CD4-positive, CD25-positive, alpha-beta regulatory T cell (primary cell): ENCODE measurements around the gene UBE2G2. TPM values are rescaled to one million over a fixed set of nuclear protein-coding genes. Genes with fewer than 3 reads are reported as not detected.
A peak's percentile ranks its signal among the peaks of the same experiment; 100 is the strongest.

ENCODE experiments used
- ATAC-seq, 2 donors: fragments of 150-1000 bp; cut with Tn5 transposase; one replicate each; pipeline ENCODE4 v1.10.0; 2021; ENCODE audit warnings: low read depth in 2 of 2, moderate number of reproducible peaks in 2 of 2, moderate library complexity in 1 of 2
- DNase-seq, 3 donors: peaks; one replicate each; pipeline versions ENCODE4 v3.0.0 to v3.0.0-alpha.2; 2012 to 2022; ENCODE audit warnings: mixed read lengths in 1 of 3
- H3K27ac ChIP-seq: one replicate; pipeline ENCODE4 v1.7.0; 2013; ENCODE audit warnings: mild to moderate bottlenecking, low read length; ENCODE audit not compliant: insufficient read depth, poor library complexity, severe bottlenecking
- H3K27me3 ChIP-seq: one replicate; pipeline ENCODE4 v1.7.0; 2013; ENCODE audit warnings: low read length; ENCODE audit not compliant: control insufficient read depth, insufficient read depth
- H3K36me3 ChIP-seq: one replicate; pipeline ENCODE4 v1.7.0; 2013; ENCODE audit warnings: mild to moderate bottlenecking, low read length, moderate library complexity; ENCODE audit not compliant: control insufficient read depth, insufficient read depth
- H3K4me1 ChIP-seq: 2 replicates; pipeline ENCODE4 v1.7.0; 2013; ENCODE audit warnings: mild to moderate bottlenecking, low read length; ENCODE audit not compliant: insufficient read depth, control insufficient read depth, poor library complexity, severe bottlenecking
- H3K4me3 ChIP-seq: one replicate; pipeline ENCODE4 v1.7.0; 2013; ENCODE audit warnings: low read depth, mild to moderate bottlenecking, low read length, moderate library complexity
- H3K9me3 ChIP-seq, 2 experiments: 1 replicate in 1 of 2; 2 replicates in 1 of 2; pipeline ENCODE4 v1.7.0; 2013; ENCODE audit warnings: low read length in 2 of 2, mild to moderate bottlenecking in 1 of 2, moderate library complexity in 1 of 2; ENCODE audit not compliant: control insufficient read depth in 2 of 2
- H3K27ac Mint-ChIP-seq, 3 donors: one replicate each; pipeline ENCODE4 v1.8.0; 2020 to 2022; ENCODE audit warnings: mild to moderate bottlenecking in 3 of 3, mixed read lengths in 3 of 3, moderate library complexity in 2 of 3
- H3K27me3 Mint-ChIP-seq: one replicate; pipeline ENCODE4 v1.8.0; 2022; ENCODE audit warnings: mild to moderate bottlenecking, mixed read lengths
- H3K36me3 Mint-ChIP-seq: one replicate; pipeline ENCODE4 v1.8.0; 2020; ENCODE audit warnings: mixed read lengths
- H3K4me1 Mint-ChIP-seq, 4 donors: one replicate each; pipeline ENCODE4 v1.8.0; 2020 to 2022; ENCODE audit warnings: mixed read lengths in 4 of 4, mild to moderate bottlenecking in 1 of 4
- H3K4me3 Mint-ChIP-seq, 4 donors: one replicate each; pipeline ENCODE4 v1.8.0; 2020 to 2022; ENCODE audit warnings: mild to moderate bottlenecking in 4 of 4, mixed read lengths in 4 of 4, moderate library complexity in 3 of 4
- H3K9me3 Mint-ChIP-seq, 7 donors: one replicate each; pipeline ENCODE4 v1.8.0; 2020 to 2022; ENCODE audit warnings: mixed read lengths in 7 of 7, mild to moderate bottlenecking in 3 of 7, moderate library complexity in 2 of 7
- polyA plus RNA-seq, 4 donors: library from polyadenylated mRNA; unstranded; fragments of 300-500 nt; fragmentation: Illumina TruSeq; gene quantifications; one replicate each; pipeline ENCODE4 v1.2.3, GENCODE V29; 2021
- total RNA-seq: library from RNA; stranded (reverse); gene quantifications from one replicate; pipeline ENCODE4 v1.2.3, GENCODE V29; 2022

The UBE2G2 gene
- total and polyA plus RNA-seq, 5 donors from 2014 or later, result 42.8 to 109 (median 49.1) TPM

- Mint-ChIP-seq H3K27me3 (peaks cover 33% of the 10 kb centered on the region), H3K36me3 (no peaks in the 10 kb centered on the region), H3K4me3 (no peak overlapping the region), H3K27ac (no peak overlapping the region), H3K9me3 (peaks cover 0 to 3% (median 0%) of the 10 kb centered on the region in 7 donors), H3K4me1 (peaks cover 0 to 2% (median 0%) of the 10 kb centered on the region in 4 donors)
- no peaks in the 10 kb centered on the region for H3K36me3 ChIP-seq
- no peaks in the 10 kb centered on the region for H3K9me3 ChIP-seq
- H3K4me3 ChIP-seq, result no peak overlapping the region
- ATAC-seq, result no peak
- no peak overlapping the region for H3K27ac ChIP-seq
- peak in 2 of 3 donors; percentile 14 to 24 for DNase-seq
- peaks cover 1% of the 10 kb centered on the region for H3K27me3 ChIP-seq
- no peaks in the 10 kb centered on the region for H3K4me1 ChIP-seq
Measured at GRCh38 chr21:44742418-44743153, 59.0 kb downstream of the UBE2G2 start.

- Histone ChIP-seq H3K9me3 (no peaks in the 10 kb centered on the region), H3K4me1 (no peaks in the 10 kb centered on the region), H3K4me3 (no peak overlapping the region), H3K27ac (no peak overlapping the region), H3K36me3 (no peaks in the 10 kb centered on the region), H3K27me3 (peaks cover 1% of the 10 kb centered on the region)
- no peaks in the 10 kb centered on the region for H3K36me3 Mint-ChIP-seq
- H3K27me3 Mint-ChIP-seq, result peaks cover 31% of the 10 kb centered on the region
- peaks cover 0 to 3% (median 0%) of the 10 kb centered on the region in 4 donors for H3K4me1 Mint-ChIP-seq
- peaks cover 0 to 3% (median 0%) of the 10 kb centered on the region in 7 donors for H3K9me3 Mint-ChIP-seq
- ATAC-seq (no peak), DNase-seq (no peak)
- H3K27ac Mint-ChIP-seq, result no peak overlapping the region
- H3K4me3 Mint-ChIP-seq, result no peak overlapping the region
Measured at GRCh38 chr21:44741921-44742320, 59.7 kb downstream of the UBE2G2 start.

- H3K4me3 ChIP-seq, result no peak overlapping the region
- no peak overlapping the region for H3K27ac ChIP-seq
- no peaks in the 10 kb centered on the region for H3K36me3 Mint-ChIP-seq
- ATAC-seq (no peak), DNase-seq (no peak)
- H3K27me3 ChIP-seq, result peaks cover 1% of the 10 kb centered on the region
- peaks cover 0 to 3% (median 0%) of the 10 kb centered on the region in 4 donors for H3K4me1 Mint-ChIP-seq
- H3K4me1 ChIP-seq, result no peaks in the 10 kb centered on the region
- H3K36me3 ChIP-seq, result no peaks in the 10 kb centered on the region
- H3K27ac Mint-ChIP-seq, result peak overlapping the region in 1 of 3 donors; percentile 7
- no peak overlapping the region for H3K4me3 Mint-ChIP-seq
- H3K27me3 Mint-ChIP-seq, result peaks cover 26% of the 10 kb centered on the region
- H3K9me3 Mint-ChIP-seq, result peaks cover 0 to 3% (median 0%) of the 10 kb centered on the region in 7 donors
- no peaks in the 10 kb centered on the region for H3K9me3 ChIP-seq
Measured at GRCh38 chr21:44740742-44741141, 60.9 kb downstream of the UBE2G2 start.

GRCh38 chr21:44739316-44739715, 62.3 kb downstream of the UBE2G2 start:
- Histone ChIP-seq H3K9me3 (no peaks in the 10 kb centered on the region), H3K36me3 (no peaks in the 10 kb centered on the region), H3K27ac (no peak overlapping the region), H3K27me3 (peaks cover 1% of the 10 kb centered on the region), H3K4me1 (no peaks in the 10 kb centered on the region), H3K4me3 (no peak overlapping the region)
- Mint-ChIP-seq H3K9me3 (peaks cover 0 to 3% (median 0%) of the 10 kb centered on the region in 7 donors), H3K4me1 (peaks cover 0 to 3% (median 0%) of the 10 kb centered on the region in 4 donors), H3K27ac (peak overlapping the region in 1 of 3 donors; percentile 45), H3K4me3 (no peak overlapping the region), H3K36me3 (no peaks in the 10 kb centered on the region), H3K27me3 (peaks cover 24% of the 10 kb centered on the region)
- ATAC-seq, result no peak
- DNase-seq, result no peak

GRCh38 chr21:44738621-44739020, 63.0 kb downstream of the UBE2G2 start:
- peaks cover 0 to 3% (median 0%) of the 10 kb centered on the region in 4 donors for H3K4me1 Mint-ChIP-seq
- DNase-seq (no peak), ATAC-seq (no peak)
- H3K27ac Mint-ChIP-seq, result no peak overlapping the region
- no peaks in the 10 kb centered on the region for H3K36me3 Mint-ChIP-seq
- Histone ChIP-seq H3K36me3 (no peaks in the 10 kb centered on the region), H3K9me3 (no peaks in the 10 kb centered on the region), H3K27ac (no peak overlapping the region), H3K4me3 (no peak overlapping the region), H3K4me1 (no peaks in the 10 kb centered on the region), H3K27me3 (peaks cover 1% of the 10 kb centered on the region)
- H3K27me3 Mint-ChIP-seq, result peaks cover 21% of the 10 kb centered on the region
- no peak overlapping the region for H3K4me3 Mint-ChIP-seq
- peaks cover 0 to 3% (median 0%) of the 10 kb centered on the region in 7 donors for H3K9me3 Mint-ChIP-seq

GRCh38 chr21:44737706-44738354, 63.8 kb downstream of the UBE2G2 start:
- peak overlapping the region in 1 of 3 donors; percentile 11 for H3K27ac Mint-ChIP-seq
- peaks cover 1% of the 10 kb centered on the region for H3K27me3 ChIP-seq
- no peaks in the 10 kb centered on the region for H3K9me3 ChIP-seq
- H3K36me3 Mint-ChIP-seq, result no peaks in the 10 kb centered on the region
- no peak overlapping the region for H3K27ac ChIP-seq
- ATAC-seq, result no peak
- no peak overlapping the region for H3K4me3 Mint-ChIP-seq
- no peaks in the 10 kb centered on the region for H3K4me1 ChIP-seq
- no peaks in the 10 kb centered on the region for H3K36me3 ChIP-seq
- H3K9me3 Mint-ChIP-seq, result peaks cover 0 to 3% (median 0%) of the 10 kb centered on the region in 7 donors
- H3K4me3 ChIP-seq, result no peak overlapping the region
- peaks cover 0 to 3% (median 0%) of the 10 kb centered on the region in 4 donors for H3K4me1 Mint-ChIP-seq
- DNase-seq, result no peak
- peaks cover 25% of the 10 kb centered on the region for H3K27me3 Mint-ChIP-seq

- H3K36me3 ChIP-seq, result no peaks in the 10 kb centered on the region
- DNase-seq, result no peak
- Mint-ChIP-seq H3K27ac (no peak overlapping the region), H3K4me1 (peaks cover 0 to 2% (median 0%) of the 10 kb centered on the region in 4 donors), H3K4me3 (no peak overlapping the region), H3K36me3 (no peaks in the 10 kb centered on the region), H3K9me3 (peaks cover 0 to 3% (median 0%) of the 10 kb centered on the region in 7 donors), H3K27me3 (peaks cover 20% of the 10 kb centered on the region)
- no peak for ATAC-seq
- no peaks in the 10 kb centered on the region for H3K9me3 ChIP-seq
- no peak overlapping the region for H3K27ac ChIP-seq
- no peaks in the 10 kb centered on the region for H3K4me1 ChIP-seq
- peaks cover 1% of the 10 kb centered on the region for H3K27me3 ChIP-seq
- no peak overlapping the region for H3K4me3 ChIP-seq
Measured at GRCh38 chr21:44736291-44737004, 65.2 kb downstream of the UBE2G2 start.
